HEK293 (cell line): ENCODE data around the gene IMMT.

ENCODE experiments used
- AEBP2 ChIP-seq: fragments of 450-650 bp; formaldehyde crosslinking; IDR thresholded peaks from 2 replicates; pipeline ENCODE4 v1.5.1; 2016; ENCODE audit warnings: missing biosample characterization, missing genetic modification characterization, borderline replicate concordance
- ELK4 ChIP-seq: IDR thresholded peaks from 2 replicates; pipeline ENCODE4 v1.6.1; 2011; ENCODE audit warnings: mild to moderate bottlenecking, low read depth, low read length, borderline replicate concordance
- FEZF1 ChIP-seq: fragments of 450-650 bp; formaldehyde crosslinking; IDR thresholded peaks from 2 replicates; pipeline ENCODE4 v1.5.1; 2016; ENCODE audit warnings: missing biosample characterization, missing genetic modification characterization
- GLIS2 ChIP-seq: fragments of 450-650 bp; formaldehyde crosslinking; IDR thresholded peaks from 2 replicates; pipeline ENCODE4 v1.5.1; 2016; ENCODE audit warnings: missing biosample characterization, missing genetic modification characterization
- HOXC10 ChIP-seq: sonication (generic); formaldehyde crosslinking; IDR thresholded peaks from 2 replicates; pipeline ENCODE4 v1.8.1; 2023; ENCODE audit warnings: mild to moderate bottlenecking, missing genetic modification reagents
- KLF1 ChIP-seq: fragments of 450-650 bp; formaldehyde crosslinking; IDR thresholded peaks from 2 replicates; pipeline ENCODE4 v1.5.1; 2016; ENCODE audit warnings: missing biosample characterization, missing genetic modification characterization
- MYNN ChIP-seq: fragments of 450-650 bp; formaldehyde crosslinking; IDR thresholded peaks from 2 replicates; pipeline ENCODE4 v1.5.1; 2016; ENCODE audit warnings: missing biosample characterization, missing genetic modification characterization, borderline replicate concordance
- PBX3 ChIP-seq: sonication (generic); formaldehyde crosslinking; IDR thresholded peaks from 2 replicates; pipeline ENCODE4 v1.8.1; 2022; ENCODE audit warnings: mild to moderate bottlenecking, moderate library complexity, missing genetic modification reagents
- PRDM6 ChIP-seq: fragments of 450-650 bp; formaldehyde crosslinking; IDR thresholded peaks from 2 replicates; pipeline ENCODE4 v1.5.1; 2017; ENCODE audit warnings: missing biosample characterization, missing genetic modification characterization
- SP7 ChIP-seq: fragments of 450-650 bp; formaldehyde crosslinking; IDR thresholded peaks from 2 replicates; pipeline ENCODE4 v1.5.1; 2016; ENCODE audit warnings: missing biosample characterization, missing genetic modification characterization
- TRIM28 ChIP-seq: IDR thresholded peaks from 2 replicates; pipeline ENCODE4 v1.6.1; 2011; ENCODE audit warnings: low read length, control low read depth, borderline replicate concordance
- YY1 ChIP-seq: fragments of 450-650 bp; formaldehyde crosslinking; IDR thresholded peaks from 2 replicates; pipeline ENCODE4 v1.5.1; 2018; ENCODE audit warnings: missing biosample characterization, missing genetic modification characterization
- ZBTB1 ChIP-seq: fragments of 450-650 bp; formaldehyde crosslinking; IDR thresholded peaks from 2 replicates; pipeline ENCODE4 v1.5.1; 2016; ENCODE audit warnings: missing biosample characterization, missing genetic modification characterization
- ZBTB26 ChIP-seq: fragments of 450-650 bp; formaldehyde crosslinking; optimal IDR thresholded peaks from 2 replicates; pipeline ENCODE3; 2016; ENCODE audit warnings: missing biosample characterization, mild to moderate bottlenecking, missing genetic modification characterization
- ZBTB48 ChIP-seq: fragments of 450-650 bp; formaldehyde crosslinking; IDR thresholded peaks from 2 replicates; pipeline ENCODE4 v1.5.1; 2016; ENCODE audit warnings: missing biosample characterization, missing genetic modification characterization
- ZFHX2 ChIP-seq: fragments of 450-650 bp; formaldehyde crosslinking; conservative IDR thresholded peaks from 2 replicates; pipeline ENCODE4 v1.5.1; 2016; ENCODE audit warnings: missing biosample characterization, missing genetic modification characterization
- ZNF121 ChIP-seq: fragments of 450-650 bp; formaldehyde crosslinking; IDR thresholded peaks from 2 replicates; pipeline ENCODE4 v1.5.1; 2016; ENCODE audit warnings: missing biosample characterization, missing genetic modification characterization
- ZNF202 ChIP-seq: fragments of 450-650 bp; formaldehyde crosslinking; IDR thresholded peaks from 2 replicates; pipeline ENCODE4 v1.5.1; 2016; ENCODE audit warnings: missing biosample characterization, missing genetic modification characterization, borderline replicate concordance
- ZNF211 ChIP-seq: fragments of 450-650 bp; formaldehyde crosslinking; IDR thresholded peaks from 2 replicates; pipeline ENCODE4 v1.5.1; 2016; ENCODE audit warnings: low read depth, missing biosample characterization, missing genetic modification characterization
- ZNF362 ChIP-seq: fragments of 450-650 bp; formaldehyde crosslinking; IDR thresholded peaks from 2 replicates; pipeline ENCODE4 v1.5.1; 2016; ENCODE audit warnings: missing biosample characterization, missing genetic modification characterization
- ZNF37A ChIP-seq: fragments of 450-650 bp; IDR thresholded peaks from 2 replicates; pipeline ENCODE4 v1.5.1; 2018; ENCODE audit warnings: missing biosample characterization, missing genetic modification characterization
- ZNF514 ChIP-seq: fragments of 450-650 bp; formaldehyde crosslinking; IDR thresholded peaks from 2 replicates; pipeline ENCODE4 v1.5.1; 2016; ENCODE audit warnings: missing biosample characterization, missing genetic modification characterization
- ZNF600 ChIP-seq: fragments of 450-650 bp; formaldehyde crosslinking; IDR thresholded peaks from 2 replicates; pipeline ENCODE4 v1.5.1; 2016; ENCODE audit warnings: missing biosample characterization, missing genetic modification characterization
- ZNF639 ChIP-seq: fragments of 450-650 bp; formaldehyde crosslinking; IDR thresholded peaks from 2 replicates; pipeline ENCODE4 v1.5.1; 2016; ENCODE audit warnings: missing biosample characterization, missing genetic modification characterization
- ZNF645 ChIP-seq: fragments of 450-650 bp; formaldehyde crosslinking; IDR thresholded peaks from 2 replicates; pipeline ENCODE4; 2016; ENCODE audit warnings: missing biosample characterization, missing genetic modification characterization
- ZNF658 ChIP-seq: fragments of 450-650 bp; formaldehyde crosslinking; IDR thresholded peaks from 2 replicates; pipeline ENCODE4; 2016; ENCODE audit warnings: missing biosample characterization, missing genetic modification characterization
- ZNF777 ChIP-seq: fragments of 450-650 bp; formaldehyde crosslinking; IDR thresholded peaks from 2 replicates; pipeline ENCODE4 v1.5.1; 2017; ENCODE audit warnings: missing biosample characterization, missing genetic modification characterization, borderline replicate concordance
- ZSCAN30 ChIP-seq: fragments of 450-650 bp; IDR thresholded peaks from 2 replicates; pipeline ENCODE4 v1.5.1; 2018; ENCODE audit warnings: missing biosample characterization, mild to moderate bottlenecking, missing genetic modification characterization, moderate library complexity

The IMMT gene

GRCh38 chr2:86195055-86195807 is at the start of gene IMMT (continued):
- TF ChIP-seq ELK4 (peak; percentile 93), ZNF514 (no peak), ZNF37A (tag by site-specific recombination) (no peak), YY1 (no peak), ZNF211 (no peak), AEBP2 (tag by site-specific recombination) (no peak), GLIS2 (peak; percentile 67), ZNF639 (tag by site-specific recombination) (peak; percentile 87), TRIM28 (no peak), PRDM6 (tag by site-specific recombination) (no peak), PBX3 (CRISPR knock-in tag) (no peak; the same call in 1 of the 2 replicates), SP7 (tag by site-specific recombination) (peak; percentile 12; the same call in 1 of the 2 replicates), MYNN (tag by site-specific recombination) (no peak), ZSCAN30 (tag by site-specific recombination) (peak; percentile 48), ZNF600 (peak; percentile 71; the same call in 1 of the 2 replicates), ZNF202 (tag by site-specific recombination) (no peak), ZNF121 (no peak), KLF1 (tag by site-specific recombination) (peak; percentile 66), ZFHX2 (tag by site-specific recombination) (peak; percentile 54), ZNF362 (tag by site-specific recombination) (no peak), ZNF777 (tag by site-specific recombination) (no peak), ZNF658 (no peak), FEZF1 (no peak), ZBTB26 (tag by site-specific recombination) (peak; percentile 99), ZNF645 (tag by site-specific recombination) (no peak), ZBTB48 (tag by site-specific recombination) (no peak), HOXC10 (CRISPR knock-in tag) (no peak), ZBTB1 (tag by site-specific recombination) (no peak)
